GM12801 (cell line): ENCODE results near the gene LCMT2.

Experiments used
- TF ChIP-seq, protein P1 (sequence below): IDR thresholded peaks from one replicate; pipeline ENCODE4 v1.5.1; 2011; ENCODE audit warnings: control low read depth; ENCODE audit not compliant: insufficient read length; ENCODE audit errors: extremely low read depth

LCMT2 gene

DNA sequence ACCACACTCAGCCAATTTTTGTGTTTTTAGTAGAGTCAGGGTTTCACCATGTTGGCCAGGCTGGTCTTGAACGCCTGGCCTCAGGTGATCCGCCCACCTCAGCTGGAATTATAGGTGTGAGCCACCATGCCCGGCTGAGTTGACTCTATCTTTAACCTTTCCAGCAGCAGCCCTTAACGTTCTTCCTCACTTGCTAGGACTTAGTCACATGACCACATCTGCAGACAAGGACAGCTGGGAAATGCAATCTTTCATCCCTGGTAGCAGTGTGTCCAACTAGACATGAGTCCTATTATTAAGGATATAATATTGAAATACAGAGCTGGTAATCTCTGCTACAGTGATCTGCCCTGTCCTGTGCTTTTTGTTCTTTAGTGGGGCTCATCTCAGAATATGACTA lies 18.0 kb downstream of the LCMT2 start:
- TF ChIP-seq, protein P1, sequence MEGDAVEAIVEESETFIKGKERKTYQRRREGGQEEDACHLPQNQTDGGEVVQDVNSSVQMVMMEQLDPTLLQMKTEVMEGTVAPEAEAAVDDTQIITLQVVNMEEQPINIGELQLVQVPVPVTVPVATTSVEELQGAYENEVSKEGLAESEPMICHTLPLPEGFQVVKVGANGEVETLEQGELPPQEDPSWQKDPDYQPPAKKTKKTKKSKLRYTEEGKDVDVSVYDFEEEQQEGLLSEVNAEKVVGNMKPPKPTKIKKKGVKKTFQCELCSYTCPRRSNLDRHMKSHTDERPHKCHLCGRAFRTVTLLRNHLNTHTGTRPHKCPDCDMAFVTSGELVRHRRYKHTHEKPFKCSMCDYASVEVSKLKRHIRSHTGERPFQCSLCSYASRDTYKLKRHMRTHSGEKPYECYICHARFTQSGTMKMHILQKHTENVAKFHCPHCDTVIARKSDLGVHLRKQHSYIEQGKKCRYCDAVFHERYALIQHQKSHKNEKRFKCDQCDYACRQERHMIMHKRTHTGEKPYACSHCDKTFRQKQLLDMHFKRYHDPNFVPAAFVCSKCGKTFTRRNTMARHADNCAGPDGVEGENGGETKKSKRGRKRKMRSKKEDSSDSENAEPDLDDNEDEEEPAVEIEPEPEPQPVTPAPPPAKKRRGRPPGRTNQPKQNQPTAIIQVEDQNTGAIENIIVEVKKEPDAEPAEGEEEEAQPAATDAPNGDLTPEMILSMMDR: no peak

- TF ChIP-seq, protein P1: no peak
Measured at GRCh38 chr15:43302205-43302817, 28.1 kb downstream of the LCMT2 start, which contains the start of gene TGM7. Gene TGM7 (minus strand): TSS chr15:43302255.

DNA sequence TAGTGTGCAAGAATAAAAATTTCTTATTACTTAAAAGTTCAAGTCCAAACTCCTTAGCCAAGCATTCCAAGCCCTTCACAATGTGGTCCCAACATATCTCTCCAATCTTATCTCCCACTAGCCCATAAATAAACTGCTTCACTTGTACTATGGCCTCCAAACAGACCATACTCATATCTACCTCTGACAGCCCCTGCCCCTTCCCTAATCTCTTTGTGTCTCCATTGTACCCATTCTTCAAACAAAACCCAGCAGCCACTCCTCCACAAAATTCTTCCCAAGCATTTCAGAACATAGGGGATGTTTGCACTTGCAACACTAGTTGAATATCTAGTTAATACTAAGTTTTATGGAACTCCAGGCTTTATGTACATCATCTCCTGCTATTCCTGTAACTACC lies 30.5 kb downstream of the LCMT2 start:
- TF ChIP-seq, protein P1: no peak

GRCh38 chr15:43299411-43299810 lies 31.0 kb downstream of the LCMT2 start:
- TF ChIP-seq, protein P1: no peak

DNA sequence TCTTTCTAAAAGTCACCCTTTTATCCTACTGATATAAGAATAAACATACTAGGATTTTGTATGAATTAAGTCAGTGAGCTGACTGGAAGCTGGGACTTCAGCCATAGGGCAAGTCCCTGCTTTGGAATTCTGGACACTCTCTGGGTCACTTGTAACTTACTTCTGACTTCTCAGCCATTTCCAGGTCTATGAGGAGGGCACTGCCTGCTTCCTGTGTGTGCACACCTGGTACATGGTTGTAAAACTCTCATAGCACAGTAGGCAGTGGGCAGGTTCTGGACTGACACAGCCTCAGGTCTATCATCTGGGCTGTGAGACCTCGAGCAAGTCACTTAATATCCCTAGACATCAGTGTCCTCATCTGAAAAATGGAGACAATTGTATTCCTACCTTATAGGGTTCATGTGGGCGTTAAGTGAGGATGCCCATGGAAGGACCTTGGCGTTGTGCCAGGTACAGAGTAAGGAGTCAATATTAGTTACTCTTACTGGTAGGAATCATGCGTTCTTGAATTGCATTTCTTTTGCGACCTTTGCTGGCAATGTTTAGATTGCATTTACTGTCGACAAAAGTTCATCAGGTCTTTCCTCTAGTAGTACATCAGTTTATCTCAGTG lies 36.2 kb downstream of the LCMT2 start:
- TF ChIP-seq, protein P1: no peak

- TF ChIP-seq, protein P1: no peak
Measured at GRCh38 chr15:43293432-43293831, 36.9 kb downstream of the LCMT2 start.

DNA sequence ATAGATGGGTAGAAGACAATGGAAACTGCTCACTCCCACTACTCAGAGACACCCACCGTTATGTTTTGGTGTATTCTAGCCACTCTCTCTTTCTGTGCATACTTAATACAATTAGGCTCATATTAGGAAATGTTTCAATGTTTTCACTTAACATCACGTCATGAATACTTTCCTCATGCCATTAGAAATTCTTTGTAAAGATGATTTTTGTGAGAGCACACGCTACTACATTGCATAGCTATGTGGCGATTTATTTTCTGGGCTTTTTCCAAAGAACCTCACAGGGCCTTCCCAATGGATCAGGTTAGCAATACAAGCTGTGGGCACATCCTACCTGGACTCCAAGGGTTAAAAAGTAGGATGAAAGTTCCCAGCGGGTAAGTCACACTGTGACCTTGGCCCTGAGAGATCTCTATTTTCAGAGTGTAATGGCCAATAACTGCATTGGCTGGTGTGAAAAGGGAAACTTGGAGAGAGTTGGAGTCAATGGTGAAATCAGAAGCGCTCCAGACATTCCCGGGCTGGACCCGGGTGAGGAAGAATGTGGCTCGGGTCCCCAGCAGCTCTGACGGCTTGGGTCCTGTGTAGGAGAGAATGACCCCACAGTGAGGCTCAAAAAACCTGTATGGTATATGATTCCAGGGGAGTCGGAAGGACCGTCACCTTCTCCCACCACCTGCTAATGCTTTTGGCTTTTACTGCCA lies 37.8 kb downstream of the LCMT2 start:
- TF ChIP-seq, protein P1: no peak
